NCI-H2029 (cell line): Measurements from ENCODE around the gene USP53.
"Not testable (repeated sequence)": the region's sequence is repeated elsewhere in the genome, so short reads cannot be mapped to it uniquely, and the experiment has no call there.

Experiments
- DNase-seq: peaks from one replicate; lab custom pipeline; 2025; lab: John Stamatoyannopoulos, UW

Gene USP53

DNA sequence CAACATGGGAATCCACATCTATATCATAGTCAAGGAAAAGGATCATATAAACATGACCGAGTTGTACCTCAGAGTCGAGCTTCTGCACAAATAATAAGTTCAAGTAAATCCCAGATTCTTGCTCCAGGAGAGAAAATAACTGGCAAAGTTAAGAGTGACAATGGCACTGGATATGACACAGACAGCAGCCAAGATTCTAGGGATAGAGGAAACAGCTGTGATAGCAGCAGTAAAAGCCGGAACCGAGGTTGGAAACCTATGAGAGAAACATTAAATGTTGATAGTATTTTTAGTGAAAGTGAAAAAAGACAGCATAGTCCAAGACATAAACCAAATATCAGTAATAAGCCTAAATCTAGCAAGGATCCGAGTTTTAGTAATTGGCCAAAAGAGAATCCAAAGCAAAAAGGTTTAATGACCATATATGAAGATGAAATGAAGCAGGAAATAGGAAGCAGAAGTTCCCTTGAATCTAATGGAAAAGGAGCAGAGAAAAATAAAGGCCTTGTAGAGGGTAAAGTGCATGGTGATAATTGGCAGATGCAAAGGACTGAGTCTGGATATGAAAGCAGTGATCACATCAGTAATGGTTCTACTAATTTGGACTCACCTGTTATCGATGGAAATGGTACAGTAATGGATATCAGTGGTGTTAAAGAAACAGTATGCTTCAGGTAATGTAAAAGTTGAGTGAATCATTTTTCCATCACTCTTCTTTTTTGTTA, 59.0 kb downstream of the USP53 start:
- no peak for DNase-seq

GRCh38 chr4:119279541-119279940, 67.0 kb downstream of the USP53 start:
- not testable (repeated sequence) for DNase-seq

DNA sequence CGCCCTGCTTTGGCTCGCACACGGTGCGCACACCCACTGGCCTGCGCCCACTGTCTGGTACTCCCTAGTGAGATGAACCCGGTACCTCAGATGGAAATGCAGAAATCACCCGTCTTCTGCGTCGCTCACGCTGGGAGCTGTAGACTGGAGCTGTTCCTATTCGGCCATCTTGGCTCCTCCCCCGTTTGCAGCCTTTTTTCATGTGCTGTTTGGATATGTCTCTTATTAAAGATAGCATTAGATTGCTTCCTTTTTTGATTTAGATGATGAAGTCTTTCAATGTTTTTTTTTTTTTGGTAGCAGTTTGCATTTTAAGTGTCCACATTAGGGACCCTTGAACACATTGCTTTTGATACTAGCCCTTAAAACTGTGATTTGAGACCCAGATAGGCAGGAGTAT, 67.4 kb downstream of the USP53 start:
- not testable (repeated sequence) for DNase-seq

- DNase-seq: no peak
Measured at GRCh38 chr4:119281393-119281792, 68.9 kb downstream of the USP53 start.

GRCh38 chr4:119284876-119285780, 72.6 kb downstream of the USP53 start:
- DNase-seq: no peak

- no peak for DNase-seq
Measured at GRCh38 chr4:119286377-119287002, 74.0 kb downstream of the USP53 start.

DNA sequence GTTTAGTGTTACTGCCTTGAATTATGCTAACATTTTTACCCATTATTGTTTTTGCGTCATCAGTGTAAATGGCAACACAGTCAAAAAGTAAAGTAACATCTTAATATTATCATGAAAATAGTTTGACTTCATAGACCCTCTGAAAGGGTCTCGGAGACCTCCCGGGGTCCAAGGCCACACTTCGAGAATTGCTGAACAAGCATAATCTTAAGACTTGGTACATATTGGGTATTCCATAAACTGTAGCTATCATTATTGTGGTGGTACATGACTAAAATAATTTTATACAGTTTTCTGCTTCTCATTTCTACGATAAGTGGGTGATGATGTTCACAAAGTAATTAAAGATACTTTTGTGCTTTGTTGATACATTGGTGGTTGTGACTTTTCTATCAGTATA, 76.8 kb downstream of the USP53 start:
- no peak for DNase-seq

- no peak for DNase-seq
Measured at GRCh38 chr4:119290598-119290997, 78.1 kb downstream of the USP53 start.

DNA sequence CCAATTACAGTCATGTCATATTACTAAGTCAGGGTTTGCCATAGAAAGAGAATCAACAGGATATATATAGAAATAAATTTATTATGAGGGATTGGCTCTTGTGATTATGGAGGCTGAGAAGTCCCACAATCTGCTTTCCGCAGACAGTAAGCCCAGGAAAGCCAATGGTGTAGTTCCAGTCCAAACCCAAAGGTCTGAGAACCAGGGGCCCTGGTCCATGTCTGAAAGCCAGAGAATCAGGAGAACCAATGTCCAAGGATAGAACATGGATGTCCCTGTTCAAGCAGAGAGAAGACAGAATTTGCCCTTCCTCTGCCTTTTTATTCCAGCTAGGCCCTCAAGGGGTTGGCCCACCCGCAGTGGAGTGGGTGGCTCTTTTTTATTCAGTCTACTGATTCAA, 83.8 kb downstream of the USP53 start:
- no peak for DNase-seq

- DNase-seq: no peak
Measured at GRCh38 chr4:119297795-119298194, 85.3 kb downstream of the USP53 start.

DNA sequence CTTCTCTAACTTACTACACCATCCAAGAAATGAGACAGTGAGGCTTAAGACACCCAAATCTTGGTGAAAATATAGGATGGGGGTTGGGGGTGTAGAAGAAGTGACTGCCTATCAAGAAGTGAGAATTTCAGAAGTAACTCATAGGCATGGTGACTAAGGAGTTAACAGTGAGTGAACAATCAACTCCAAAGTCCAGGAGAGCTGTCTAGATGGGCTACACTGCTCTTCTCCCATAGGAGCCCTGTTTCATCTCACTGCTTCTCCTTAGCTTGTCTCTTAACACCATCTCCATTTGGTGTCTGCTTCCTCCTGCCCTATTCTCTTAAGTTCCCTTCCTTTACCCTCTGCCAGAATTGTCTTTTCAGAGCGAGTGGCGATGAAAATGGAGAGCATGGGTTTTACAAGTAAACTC, 86.8 kb downstream of the USP53 start:
- no peak for DNase-seq

DNA sequence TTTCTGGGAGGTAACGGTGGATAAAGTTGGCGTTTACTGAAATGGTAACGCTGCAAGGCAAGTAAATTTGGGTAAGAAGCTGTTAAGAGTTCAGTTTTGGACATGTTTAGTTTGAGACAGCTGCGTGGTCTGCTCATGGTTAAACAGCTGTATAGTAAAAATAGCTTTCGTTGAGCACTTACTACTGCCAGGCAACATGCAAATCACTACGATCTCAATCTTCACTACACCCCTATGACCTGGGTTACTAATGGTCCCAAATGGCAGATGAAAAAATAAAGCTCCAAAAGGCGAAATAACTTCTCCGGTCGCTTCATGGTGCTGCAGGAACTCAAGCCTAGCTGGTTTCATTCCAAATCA, 87.2 kb downstream of the USP53 start:
- no peak for DNase-seq

DNA sequence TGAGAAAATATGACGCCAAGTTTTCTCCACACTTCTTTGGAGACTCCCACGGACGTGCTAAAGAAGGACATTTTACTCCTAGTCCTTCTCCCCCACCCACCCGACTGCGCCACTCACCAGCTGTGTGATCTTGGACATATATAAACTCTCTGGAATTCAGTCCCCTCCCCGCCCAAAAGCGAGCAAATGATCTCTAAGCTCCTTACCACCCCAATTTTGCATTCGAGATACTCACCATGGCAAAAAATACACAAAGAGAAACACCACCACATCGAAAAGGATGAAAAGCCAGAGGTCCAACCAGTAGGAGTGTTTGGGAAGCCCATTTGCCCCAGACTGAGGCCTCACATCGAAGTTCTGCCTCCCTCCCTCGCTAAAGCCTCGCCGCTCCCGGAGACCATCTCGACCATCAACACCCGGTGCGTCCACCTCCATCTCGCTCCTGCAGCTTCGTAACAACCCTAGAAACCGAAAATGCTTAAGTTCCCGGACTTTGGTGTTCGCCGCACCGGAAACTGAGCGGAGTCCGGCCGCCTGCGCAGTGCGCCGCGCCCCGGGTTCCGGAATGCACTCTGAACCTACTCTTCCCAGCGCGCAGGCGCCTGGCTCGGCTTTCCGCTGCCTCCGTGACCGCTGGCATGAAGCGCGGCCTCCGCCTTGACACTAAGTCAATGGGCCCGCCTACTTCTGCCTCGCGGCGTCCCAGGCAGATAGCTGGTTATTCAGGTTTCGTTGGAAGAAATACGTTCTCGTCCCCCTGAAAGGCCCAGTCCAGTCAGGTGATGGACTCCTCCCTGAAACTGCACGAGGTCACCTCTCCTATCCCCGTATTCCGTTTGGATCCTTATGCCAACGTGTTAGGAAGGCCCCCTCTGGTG, 87.8 kb downstream of the USP53 start:
- no peak for DNase-seq

- no peak for DNase-seq
Measured at GRCh38 chr4:119302073-119302832, 89.7 kb downstream of the USP53 start.

DNA sequence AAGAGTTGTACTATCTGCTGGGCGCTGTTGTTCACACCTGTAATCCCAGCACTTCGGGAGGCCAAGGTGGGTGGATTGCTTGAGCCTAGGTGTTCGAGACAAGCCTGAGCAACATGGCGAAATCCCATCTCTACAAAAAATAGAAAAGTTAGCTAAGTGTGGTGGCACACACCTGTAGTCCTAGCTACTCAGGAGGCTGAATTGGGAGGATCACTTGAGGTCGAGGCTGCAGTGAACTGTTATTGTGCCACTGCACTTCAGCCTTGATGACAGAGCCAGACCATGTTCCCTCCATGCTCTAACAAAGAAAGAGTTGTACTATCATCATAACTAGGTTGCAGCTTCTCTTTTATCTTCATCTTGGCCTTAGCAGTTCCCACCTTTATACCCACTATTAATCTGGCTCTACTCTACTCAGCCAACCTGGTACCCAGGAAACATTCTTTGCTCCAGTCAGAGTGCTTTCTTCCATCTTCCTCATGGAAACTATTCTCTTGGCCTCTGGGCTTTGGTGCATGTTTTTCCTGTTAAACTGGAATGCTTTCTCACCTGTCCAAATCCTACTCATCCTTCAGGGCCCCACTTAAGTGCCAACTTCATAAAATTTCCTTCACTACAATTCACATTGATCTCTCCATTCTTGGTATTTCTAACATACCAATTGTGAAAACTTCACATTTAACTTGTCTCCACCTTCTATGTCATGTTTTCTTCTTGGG, 91.2 kb downstream of the USP53 start:
- no peak for DNase-seq

DNA sequence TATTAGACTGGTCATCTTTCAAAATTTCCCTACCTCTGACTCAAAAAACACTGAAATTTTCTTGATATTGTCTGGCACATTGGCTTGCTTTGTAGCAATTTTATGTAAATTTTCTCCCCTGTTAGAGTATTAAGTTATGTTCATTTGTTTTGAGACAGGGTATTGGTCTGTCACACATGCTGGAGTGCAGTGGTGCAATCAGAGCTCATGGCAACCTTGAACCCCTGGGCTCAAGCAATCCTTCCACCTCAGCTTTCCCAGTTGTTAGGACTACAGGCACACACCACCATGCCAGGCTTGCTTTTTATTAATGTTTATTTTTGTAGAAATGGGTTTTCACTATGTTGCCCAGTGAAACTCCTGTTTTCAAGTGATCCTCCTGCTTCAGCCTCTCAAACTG, 91.9 kb downstream of the USP53 start:
- no peak for DNase-seq

DNA sequence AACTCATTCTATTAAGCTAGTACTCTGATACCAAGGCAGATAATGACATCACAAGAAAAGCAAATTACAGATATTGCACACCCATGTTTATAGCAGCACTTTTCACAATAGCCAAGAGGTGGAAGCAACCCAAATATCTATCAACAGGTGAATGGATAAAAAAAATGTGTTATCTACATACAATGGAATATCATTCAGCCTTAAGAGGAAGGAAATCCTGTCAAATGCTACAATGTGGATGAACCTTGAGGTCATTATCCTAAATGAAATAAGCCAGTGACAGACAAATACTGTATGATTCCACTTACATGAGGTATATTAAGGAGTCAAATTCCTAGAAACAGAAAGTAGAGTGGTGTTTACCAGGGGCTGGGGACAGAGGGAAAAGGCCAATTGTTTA, 95.1 kb downstream of the USP53 start:
- no peak for DNase-seq

DNA sequence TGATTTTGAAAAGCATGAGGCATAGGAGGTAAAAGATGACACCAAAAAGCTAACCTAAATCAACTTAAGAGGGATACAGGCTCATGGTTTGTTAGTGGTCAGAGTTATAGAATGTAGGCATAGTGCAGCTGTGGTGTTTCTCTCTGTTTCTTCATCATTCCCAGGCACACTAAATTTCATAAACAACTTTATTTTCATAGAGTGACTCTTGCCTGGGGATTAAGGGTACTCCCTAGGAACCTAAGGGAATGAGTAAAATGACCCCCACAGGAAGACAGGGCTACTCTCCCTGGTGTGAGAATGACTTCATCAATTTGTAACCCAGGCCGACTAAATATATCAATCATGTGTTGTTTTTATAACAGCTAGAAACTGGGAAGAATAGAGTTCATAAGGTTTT, 98.3 kb downstream of the USP53 start:
- DNase-seq: no peak

GRCh38 chr4:119313237-119313636, 100.7 kb downstream of the USP53 start:
- DNase-seq: no peak

GRCh38 chr4:119314356-119314755, 101.8 kb downstream of the USP53 start:
- DNase-seq: no peak

- DNase-seq: no peak
Measured at GRCh38 chr4:119315036-119315435, 102.5 kb downstream of the USP53 start.
